ENCODE data around the gene NELL2.

DNA sequence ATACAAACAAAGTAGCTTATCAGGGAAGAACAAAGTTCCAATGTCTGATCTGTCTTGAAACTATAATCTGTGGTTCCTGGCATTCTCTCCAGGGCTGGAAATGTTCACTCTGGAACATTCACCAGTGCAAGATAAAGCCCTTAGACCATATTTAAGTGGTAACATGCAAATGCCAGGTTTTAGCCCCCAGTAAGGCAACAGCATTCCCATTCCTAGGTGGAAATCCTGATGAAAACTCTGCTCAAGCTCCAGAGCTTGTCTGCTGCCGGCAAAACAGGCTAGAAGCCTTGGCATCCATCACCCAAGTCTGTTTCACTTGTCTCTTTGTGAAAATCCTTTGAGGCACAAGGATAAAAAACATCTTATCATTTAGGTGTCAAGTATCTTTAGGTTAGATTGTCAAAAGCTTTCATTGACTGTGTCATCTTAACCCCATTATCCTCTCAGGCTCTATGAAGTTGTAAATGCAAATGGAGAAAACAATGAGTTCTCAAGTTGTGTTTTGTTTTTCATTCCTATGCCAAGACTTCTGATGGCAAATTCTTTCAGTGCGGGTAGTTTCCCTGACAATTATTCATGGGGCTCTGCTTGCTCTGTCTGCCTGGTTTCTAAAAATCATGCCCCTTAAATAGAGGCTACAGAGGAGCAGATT lies 344.7 kb downstream of the NELL2 start:
- TF ChIP-seq, protein P1, sequence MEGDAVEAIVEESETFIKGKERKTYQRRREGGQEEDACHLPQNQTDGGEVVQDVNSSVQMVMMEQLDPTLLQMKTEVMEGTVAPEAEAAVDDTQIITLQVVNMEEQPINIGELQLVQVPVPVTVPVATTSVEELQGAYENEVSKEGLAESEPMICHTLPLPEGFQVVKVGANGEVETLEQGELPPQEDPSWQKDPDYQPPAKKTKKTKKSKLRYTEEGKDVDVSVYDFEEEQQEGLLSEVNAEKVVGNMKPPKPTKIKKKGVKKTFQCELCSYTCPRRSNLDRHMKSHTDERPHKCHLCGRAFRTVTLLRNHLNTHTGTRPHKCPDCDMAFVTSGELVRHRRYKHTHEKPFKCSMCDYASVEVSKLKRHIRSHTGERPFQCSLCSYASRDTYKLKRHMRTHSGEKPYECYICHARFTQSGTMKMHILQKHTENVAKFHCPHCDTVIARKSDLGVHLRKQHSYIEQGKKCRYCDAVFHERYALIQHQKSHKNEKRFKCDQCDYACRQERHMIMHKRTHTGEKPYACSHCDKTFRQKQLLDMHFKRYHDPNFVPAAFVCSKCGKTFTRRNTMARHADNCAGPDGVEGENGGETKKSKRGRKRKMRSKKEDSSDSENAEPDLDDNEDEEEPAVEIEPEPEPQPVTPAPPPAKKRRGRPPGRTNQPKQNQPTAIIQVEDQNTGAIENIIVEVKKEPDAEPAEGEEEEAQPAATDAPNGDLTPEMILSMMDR (conservative IDR thresholded peaks at IDR 0.05; ENCODE audit: low read depth, low read length): no peak
- TF ChIP-seq EZH2phosphoT487 (IDR thresholded peaks at IDR 0.05; ENCODE audit: borderline replicate concordance, low read length): no peak
- no peak for TF ChIP-seq EZH2 (IDR thresholded peaks at IDR 0.05; ENCODE audit: low read length, unreplicated experiment)
